Neural progenitor cell (in vitro differentiated cells): ENCODE results near the gene ANKDD1A. TPM values are rescaled to one million over a fixed set of nuclear protein-coding genes. Genes with fewer than 3 reads are reported as not detected.

ENCODE experiments used
- DNase-seq: peaks from one replicate; pipeline ENCODE4 v3.0.0-alpha.2; 2016; ENCODE audit warnings: low spot score
- H2AFZ ChIP-seq: fragments of 200-600 bp; sonication (generic); replicated peaks from 2 replicates; pipeline ENCODE4 v1.6.1; 2016; ENCODE audit warnings: antibody characterized with exemption
- H3F3A ChIP-seq: fragments of 200-600 bp; sonication (generic); 2 replicates; pipeline ENCODE4 v1.6.1; 2016; ENCODE audit warnings: antibody characterized with exemption, low read depth
- H3K27ac ChIP-seq: fragments of 200-600 bp; sonication (generic); 2 replicates; pipeline ENCODE4 v1.5.1; 2016; ENCODE audit warnings: mild to moderate bottlenecking
- H3K27me3 ChIP-seq: fragments of 200-600 bp; sonication (generic); 2 replicates; pipeline ENCODE4 v1.6.1; 2016; ENCODE audit warnings: mild to moderate bottlenecking, moderate library complexity
- H3K36me3 ChIP-seq: fragments of 200-600 bp; sonication (generic); 2 replicates; pipeline ENCODE4 v1.5.1; 2016
- H3K4me1 ChIP-seq: fragments of 200-600 bp; sonication (generic); 2 replicates; pipeline ENCODE4 v1.6.1; 2016; ENCODE audit warnings: mixed run types
- H3K4me2 ChIP-seq: fragments of 200-600 bp; sonication (generic); 2 replicates; pipeline ENCODE4 v1.6.1; 2016
- H3K4me3 ChIP-seq: fragments of 200-600 bp; sonication (generic); 2 replicates; pipeline ENCODE4 v1.5.1; 2016
- H3K79me2 ChIP-seq: fragments of 200-600 bp; sonication (generic); 2 replicates; pipeline ENCODE4 v1.6.1; 2016; ENCODE audit warnings: low read depth
- H3K9ac ChIP-seq: fragments of 200-600 bp; sonication (generic); 2 replicates; pipeline ENCODE4 v1.6.1; 2016
- H3K9me3 ChIP-seq: fragments of 200-600 bp; sonication (generic); 2 replicates; pipeline ENCODE4 v1.5.1; 2016; ENCODE audit warnings: low read depth
- H4K20me1 ChIP-seq: fragments of 200-600 bp; sonication (generic); 2 replicates; pipeline ENCODE4 v1.6.1; 2016; ENCODE audit warnings: low read depth
- H3K27ac Mint-ChIP-seq: 3 replicates; pipeline ENCODE4 v1.8.0; 2021; ENCODE audit warnings: mixed read lengths
- H3K27me3 Mint-ChIP-seq: 2 replicates; pipeline ENCODE4 v1.8.0; 2022; ENCODE audit warnings: low read depth, mild to moderate bottlenecking, inconsistent platforms, moderate library complexity, mixed read lengths; ENCODE audit not compliant: insufficient read depth
- H3K36me3 Mint-ChIP-seq: 3 replicates; pipeline ENCODE4 v1.8.0; 2021; ENCODE audit warnings: mixed read lengths
- H3K4me1 Mint-ChIP-seq: 3 replicates; pipeline ENCODE4 v1.8.0; 2021; ENCODE audit warnings: mixed read lengths
- H3K4me3 Mint-ChIP-seq: 3 replicates; pipeline ENCODE4 v1.8.0; 2021; ENCODE audit warnings: mild to moderate bottlenecking, moderate library complexity, mixed read lengths
- H3K9me3 Mint-ChIP-seq: 3 replicates; pipeline ENCODE4 v1.8.0; 2020; ENCODE audit warnings: mixed read lengths
- EZH2 ChIP-seq: fragments of 200-600 bp; sonication (generic); IDR thresholded peaks from 2 replicates; pipeline ENCODE4 v1.6.1; 2017; ENCODE audit warnings: antibody characterized with exemption, mild to moderate bottlenecking, moderate library complexity
- EZH2phosphoT487 ChIP-seq: fragments of 200-600 bp; sonication (generic); IDR thresholded peaks from 2 replicates; pipeline ENCODE4 v1.6.1; 2017; ENCODE audit warnings: antibody characterized with exemption
- total RNA-seq: library from RNA; depleted of rRNA; stranded (reverse); fragments of >200 nt; gene quantifications from 2 replicates; pipeline ENCODE4 v1.2.3, GENCODE V29; 2015; ENCODE audit warnings: low replicate concordance
- TF ChIP-seq, protein P1 (sequence below): fragments of 200-600 bp; sonication (generic); IDR thresholded peaks from 2 replicates; pipeline ENCODE4 v1.5.1; 2017; ENCODE audit warnings: antibody characterized with exemption, mild to moderate bottlenecking

ANKDD1A gene
- total RNA-seq, 1 donor from 2014 or later = 6.1 TPM

DNA sequence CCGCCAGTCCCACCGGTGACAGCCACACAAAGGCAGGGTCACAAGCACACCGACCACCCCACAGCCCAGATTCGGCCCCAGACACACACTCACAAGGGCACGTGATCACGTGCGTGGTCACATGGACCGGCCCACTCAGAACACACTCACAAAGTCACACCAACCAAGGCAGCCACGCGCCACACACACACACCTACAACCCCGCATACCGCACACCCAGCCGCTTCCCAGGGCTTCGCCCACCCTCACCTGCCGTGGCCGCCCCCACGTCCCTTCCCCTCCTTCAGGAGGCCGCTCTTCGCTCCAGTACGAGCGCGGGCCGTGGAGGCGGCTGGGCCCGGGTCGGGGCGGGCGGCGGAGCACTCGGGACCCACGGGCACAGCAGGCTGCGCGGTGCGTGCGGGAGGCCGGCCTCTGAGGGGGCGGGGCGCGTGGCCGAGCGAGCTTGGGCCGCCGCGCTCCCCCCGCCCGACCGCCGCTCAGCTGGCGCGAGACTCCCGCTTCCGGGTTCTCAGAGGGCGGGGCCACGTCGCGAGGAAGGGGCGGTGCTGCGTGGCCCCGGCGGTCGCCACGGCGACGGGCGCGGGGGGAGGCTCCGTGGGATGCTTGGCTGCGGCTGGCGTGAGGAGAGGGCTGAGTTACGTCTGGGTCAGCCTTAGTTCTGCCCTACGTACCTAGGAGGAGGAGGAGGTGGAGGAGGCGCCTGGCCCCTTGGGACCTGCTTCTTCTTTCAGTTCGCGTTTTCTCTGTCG lies 77.9 kb downstream of the ANKDD1A start, which contains the start of gene SPG21:
TSS of gene SPG21 (minus strand) at position 499 of the 752 bp plus-strand sequence. CDS start 6,345 bp downstream, outside the sequence.
- Mint-ChIP-seq H3K9me3 (no peaks in the 10 kb centered on the region), H3K27me3 (peaks cover 3% of the 10 kb centered on the region), H3K4me3 (peak within 1 kb of the TSS; percentile 94), H3K27ac (peak within 1 kb of the TSS; percentile 96), H3K4me1 (peaks cover 36% of the 10 kb centered on the region), H3K36me3 (peaks cover 3% of the 10 kb centered on the region)
- H2AFZ ChIP-seq = peak within 1 kb of the TSS; percentile 92
- DNase-seq = peak; percentile 94
- no peaks in the 10 kb centered on the region for H3K36me3 ChIP-seq
- H3K4me3 ChIP-seq = peak within 1 kb of the TSS; percentile 66
- no peak within 1 kb of the TSS for H3K27ac ChIP-seq
- H3K4me2 ChIP-seq = peak within 1 kb of the TSS; percentile 83
- peaks cover 8% of the 10 kb centered on the region for H3K4me1 ChIP-seq
- H3F3A ChIP-seq = peaks cover 31% of the 10 kb centered on the region
- peaks cover 32% of the 10 kb centered on the region for H3K79me2 ChIP-seq
- H3K27me3 ChIP-seq = no peaks in the 10 kb centered on the region
- H3K9ac ChIP-seq = peak within 1 kb of the TSS; percentile 45
- peaks cover 8% of the 10 kb centered on the region for H4K20me1 ChIP-seq
- TF ChIP-seq EZH2phosphoT487 (no peak), EZH2 (no peak)
- TF ChIP-seq, protein P1, sequence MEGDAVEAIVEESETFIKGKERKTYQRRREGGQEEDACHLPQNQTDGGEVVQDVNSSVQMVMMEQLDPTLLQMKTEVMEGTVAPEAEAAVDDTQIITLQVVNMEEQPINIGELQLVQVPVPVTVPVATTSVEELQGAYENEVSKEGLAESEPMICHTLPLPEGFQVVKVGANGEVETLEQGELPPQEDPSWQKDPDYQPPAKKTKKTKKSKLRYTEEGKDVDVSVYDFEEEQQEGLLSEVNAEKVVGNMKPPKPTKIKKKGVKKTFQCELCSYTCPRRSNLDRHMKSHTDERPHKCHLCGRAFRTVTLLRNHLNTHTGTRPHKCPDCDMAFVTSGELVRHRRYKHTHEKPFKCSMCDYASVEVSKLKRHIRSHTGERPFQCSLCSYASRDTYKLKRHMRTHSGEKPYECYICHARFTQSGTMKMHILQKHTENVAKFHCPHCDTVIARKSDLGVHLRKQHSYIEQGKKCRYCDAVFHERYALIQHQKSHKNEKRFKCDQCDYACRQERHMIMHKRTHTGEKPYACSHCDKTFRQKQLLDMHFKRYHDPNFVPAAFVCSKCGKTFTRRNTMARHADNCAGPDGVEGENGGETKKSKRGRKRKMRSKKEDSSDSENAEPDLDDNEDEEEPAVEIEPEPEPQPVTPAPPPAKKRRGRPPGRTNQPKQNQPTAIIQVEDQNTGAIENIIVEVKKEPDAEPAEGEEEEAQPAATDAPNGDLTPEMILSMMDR = no peak
- no peaks in the 10 kb centered on the region for H3K9me3 ChIP-seq

DNA sequence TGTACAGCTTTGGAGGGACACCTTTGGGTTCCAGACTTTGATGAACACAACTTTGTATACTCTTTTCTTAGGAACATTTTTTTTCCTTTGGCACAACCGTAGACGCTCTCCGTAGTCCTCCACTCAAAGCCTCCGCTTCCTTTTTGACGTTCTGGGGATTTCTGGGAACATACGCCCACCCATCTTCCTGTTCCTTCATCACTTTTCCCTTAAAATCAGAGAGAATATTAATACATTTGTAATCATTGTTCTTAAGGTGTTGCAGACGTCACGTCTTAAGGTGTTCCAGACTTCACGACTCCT lies 78.4 kb downstream of the ANKDD1A start:
- no peaks in the 10 kb centered on the region for H3K36me3 ChIP-seq
- Mint-ChIP-seq H3K36me3 (peaks cover 3% of the 10 kb centered on the region), H3K4me1 (peaks cover 36% of the 10 kb centered on the region), H3K9me3 (no peaks in the 10 kb centered on the region), H3K4me3 (peak overlapping the region; percentile 90), H3K27ac (peak overlapping the region; percentile 96), H3K27me3 (peaks cover 3% of the 10 kb centered on the region)
- H3K27ac ChIP-seq = no peak overlapping the region
- H3K9ac ChIP-seq = peak overlapping the region; percentile 5
- H3K79me2 ChIP-seq = peaks cover 32% of the 10 kb centered on the region
- no peak for DNase-seq
- H3K4me1 ChIP-seq = peaks cover 8% of the 10 kb centered on the region
- peaks cover 31% of the 10 kb centered on the region for H3F3A ChIP-seq
- H4K20me1 ChIP-seq = peaks cover 7% of the 10 kb centered on the region
- H2AFZ ChIP-seq = peak overlapping the region; percentile 92
- peak overlapping the region; percentile 83 for H3K4me2 ChIP-seq
- TF ChIP-seq EZH2 (no peak), EZH2phosphoT487 (no peak)
- TF ChIP-seq, protein P1 = no peak
- peak overlapping the region; percentile 66 for H3K4me3 ChIP-seq
- no peaks in the 10 kb centered on the region for H3K27me3 ChIP-seq
- no peaks in the 10 kb centered on the region for H3K9me3 ChIP-seq

DNA sequence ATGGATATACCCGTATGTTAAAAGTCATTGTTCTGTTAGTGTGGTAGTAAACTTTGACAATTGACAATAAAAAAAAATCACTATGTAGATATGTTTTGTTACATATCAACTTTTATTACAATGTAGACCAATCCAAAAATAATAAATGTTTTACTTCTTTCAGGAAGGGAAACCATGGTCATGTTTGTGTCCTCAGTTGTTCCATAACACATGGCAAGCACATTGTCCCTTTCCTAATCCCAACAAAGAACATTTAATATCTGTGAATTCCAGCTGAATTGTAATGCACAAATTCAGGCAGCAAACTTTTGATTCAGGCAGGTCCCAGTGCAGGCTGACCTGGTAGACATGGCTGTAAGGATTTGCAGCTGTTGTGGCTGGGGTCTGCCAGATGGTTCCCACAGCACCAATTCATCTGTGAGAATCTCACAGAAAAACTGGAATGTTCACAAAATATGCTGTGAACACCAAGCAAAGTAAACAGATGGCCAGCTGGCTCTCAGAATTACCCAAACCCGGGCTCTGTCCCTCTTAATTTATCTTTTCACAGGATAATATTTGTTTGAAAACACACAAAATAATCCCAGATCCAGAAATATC lies 79.9 kb downstream of the ANKDD1A start:
- H2AFZ ChIP-seq = no peak overlapping the region
- H3K4me3 Mint-ChIP-seq = peak overlapping the region; percentile 73

More for the DNA sequence above, 79.9 kb downstream of the ANKDD1A start:
- Mint-ChIP-seq H3K36me3 (peaks cover 3% of the 10 kb centered on the region), H3K4me1 (peaks cover 32% of the 10 kb centered on the region), H3K27ac (no peak overlapping the region), H3K27me3 (peaks cover 3% of the 10 kb centered on the region), H3K9me3 (no peaks in the 10 kb centered on the region)
- TF ChIP-seq EZH2phosphoT487 (no peak), EZH2 (no peak)
- TF ChIP-seq, protein P1 = no peak
- no peak overlapping the region for H3K27ac ChIP-seq
- no peaks in the 10 kb centered on the region for H3K36me3 ChIP-seq
- H3K4me2 ChIP-seq = no peak overlapping the region
- H3K4me1 ChIP-seq = peaks cover 8% of the 10 kb centered on the region
- no peak for DNase-seq
- no peak overlapping the region for H3K4me3 ChIP-seq
- H3K79me2 ChIP-seq = peaks cover 25% of the 10 kb centered on the region
- no peak overlapping the region for H3K9ac ChIP-seq
- H3K27me3 ChIP-seq = no peaks in the 10 kb centered on the region
- H3K9me3 ChIP-seq = no peaks in the 10 kb centered on the region
- H4K20me1 ChIP-seq = no peaks in the 10 kb centered on the region
- peaks cover 31% of the 10 kb centered on the region for H3F3A ChIP-seq
